ENCODE results near the gene ZSCAN30.
"Not testable (repeated sequence)": the region's sequence is repeated elsewhere in the genome, so short reads cannot be mapped to it uniquely, and the experiment has no call there.

Gene ZSCAN30

GRCh38 chr18:35220424-35220823, 69.6 kb downstream of the ZSCAN30 start:
- no peak overlapping the region for H4K12ac ChIP-seq (ENCODE audit: low read depth, low read length)
- no peak overlapping the region for H2BK120ac ChIP-seq (ENCODE audit: insufficient read depth, low read length, poor library complexity)
- no peak overlapping the region for H3K18ac ChIP-seq (ENCODE audit: low read length)
- no peaks in the 10 kb centered on the region for H3K9me3 ChIP-seq (ENCODE audit: insufficient read depth, low read depth, low read length)
- H3K27ac ChIP-seq (ENCODE audit: low read depth, low read length), result no peak overlapping the region
- H3K9ac ChIP-seq (ENCODE audit: low read length), result no peak overlapping the region
- no peak overlapping the region for H3K23ac ChIP-seq (ENCODE audit: low read length)
- no peak overlapping the region for H2BK12ac ChIP-seq (ENCODE audit: low read length)
- H3K4me3 ChIP-seq (ENCODE audit: low read depth, low read length), result no peak overlapping the region
- no peaks in the 10 kb centered on the region for H3K27me3 ChIP-seq (ENCODE audit: insufficient read depth, low read length)
- H3K36me3 ChIP-seq (ENCODE audit: control insufficient read depth in 1 of 2, insufficient read depth in 2 of 2, low read length in 2 of 2), result no peaks in the 10 kb centered on the region
- no peak overlapping the region for H4K8ac ChIP-seq (ENCODE audit: low read depth, low read length)
- no peak for DNase-seq
- H3K79me1 ChIP-seq (ENCODE audit: low read length), result no peaks in the 10 kb centered on the region
- no peak overlapping the region for H2BK5ac ChIP-seq (ENCODE audit: low read depth, low read length, poor library complexity)
- H3K79me2 ChIP-seq (ENCODE audit: control insufficient read depth, insufficient read depth, low read length, poor library complexity), result no peaks in the 10 kb centered on the region
- no peak overlapping the region for H4K91ac ChIP-seq (ENCODE audit: low read depth, low read length)
- H3K4me1 ChIP-seq (ENCODE audit: control insufficient read depth in 1 of 2, insufficient read depth in 2 of 2, low read length in 2 of 2), result no peaks in the 10 kb centered on the region
- no peak overlapping the region for H3K4me2 ChIP-seq (ENCODE audit: low read length)
- no peak overlapping the region for H2AFZ ChIP-seq (ENCODE audit: insufficient read depth, low read length, poor library complexity)
- no peak overlapping the region for H2AK5ac ChIP-seq (ENCODE audit: low read length)
- H3K4ac ChIP-seq (ENCODE audit: low read depth, low read length), result no peak overlapping the region
- no CpG with 5 or more reads among the region's 6 CpGs for WGBS (ENCODE audit: extremely low coverage, insufficient coverage, insufficient read length)
- H3K14ac ChIP-seq (ENCODE audit: low read length), result no peak overlapping the region

- not testable (repeated sequence) for H3K4me3 ChIP-seq (ENCODE audit: low read depth, low read length); H2AK5ac ChIP-seq (ENCODE audit: low read length); H3K9me3 ChIP-seq (ENCODE audit: insufficient read depth, low read depth, low read length); H3K27ac ChIP-seq (ENCODE audit: low read depth, low read length); H3K27me3 ChIP-seq (ENCODE audit: insufficient read depth, low read length); H3K4me2 ChIP-seq (ENCODE audit: low read length); H3K23ac ChIP-seq (ENCODE audit: low read length); H4K8ac ChIP-seq (ENCODE audit: low read depth, low read length); H3K9ac ChIP-seq (ENCODE audit: low read length); H2BK5ac ChIP-seq (ENCODE audit: low read depth, low read length, poor library complexity); H3K14ac ChIP-seq (ENCODE audit: low read length); H4K12ac ChIP-seq (ENCODE audit: low read depth, low read length); H3K36me3 ChIP-seq (ENCODE audit: control insufficient read depth in 1 of 2, insufficient read depth in 2 of 2, low read length in 2 of 2); H2AFZ ChIP-seq (ENCODE audit: insufficient read depth, low read length, poor library complexity); H3K79me1 ChIP-seq (ENCODE audit: low read length); H4K91ac ChIP-seq (ENCODE audit: low read depth, low read length); H2BK120ac ChIP-seq (ENCODE audit: insufficient read depth, low read length, poor library complexity); H3K4ac ChIP-seq (ENCODE audit: low read depth, low read length); H3K4me1 ChIP-seq (ENCODE audit: control insufficient read depth in 1 of 2, insufficient read depth in 2 of 2, low read length in 2 of 2); H3K18ac ChIP-seq (ENCODE audit: low read length); H2BK12ac ChIP-seq (ENCODE audit: low read length); H3K79me2 ChIP-seq (ENCODE audit: control insufficient read depth, insufficient read depth, low read length, poor library complexity)
- WGBS (ENCODE audit: extremely low coverage, insufficient coverage, insufficient read length), result no CpG with 5 or more reads among the region's 4 CpGs
- peak in 1 of 2 donors; percentile 10 for DNase-seq
These were observed 70.7 kb downstream of the ZSCAN30 start for GRCh38 chr18:35219331-35219730.

- not testable (repeated sequence) for H2BK5ac ChIP-seq (ENCODE audit: low read depth, low read length, poor library complexity); H2BK120ac ChIP-seq (ENCODE audit: insufficient read depth, low read length, poor library complexity); H2AK5ac ChIP-seq (ENCODE audit: low read length); H3K9me3 ChIP-seq (ENCODE audit: insufficient read depth, low read depth, low read length); H3K18ac ChIP-seq (ENCODE audit: low read length); H3K27ac ChIP-seq (ENCODE audit: low read depth, low read length); H3K4me2 ChIP-seq (ENCODE audit: low read length); H3K23ac ChIP-seq (ENCODE audit: low read length); H3K4me1 ChIP-seq (ENCODE audit: control insufficient read depth in 1 of 2, insufficient read depth in 2 of 2, low read length in 2 of 2); H3K36me3 ChIP-seq (ENCODE audit: control insufficient read depth in 1 of 2, insufficient read depth in 2 of 2, low read length in 2 of 2); H3K4me3 ChIP-seq (ENCODE audit: low read depth, low read length); H4K8ac ChIP-seq (ENCODE audit: low read depth, low read length); H4K12ac ChIP-seq (ENCODE audit: low read depth, low read length); DNase-seq; H3K79me1 ChIP-seq (ENCODE audit: low read length); H3K14ac ChIP-seq (ENCODE audit: low read length); H3K79me2 ChIP-seq (ENCODE audit: control insufficient read depth, insufficient read depth, low read length, poor library complexity); H3K9ac ChIP-seq (ENCODE audit: low read length); H3K4ac ChIP-seq (ENCODE audit: low read depth, low read length); H2BK12ac ChIP-seq (ENCODE audit: low read length); H4K91ac ChIP-seq (ENCODE audit: low read depth, low read length); H2AFZ ChIP-seq (ENCODE audit: insufficient read depth, low read length, poor library complexity); H3K27me3 ChIP-seq (ENCODE audit: insufficient read depth, low read length)
- WGBS (ENCODE audit: extremely low coverage, insufficient coverage, insufficient read length), result no CpG with 5 or more reads among the region's 10 CpGs
These were observed 73.4 kb downstream of the ZSCAN30 start for GRCh38 chr18:35216611-35217010.

GRCh38 chr18:35215026-35215425, 75.0 kb downstream of the ZSCAN30 start:
- H3K4me3 ChIP-seq (ENCODE audit: low read depth, low read length), result no peak overlapping the region
- no peak overlapping the region for H2AK5ac ChIP-seq (ENCODE audit: low read length)
- no peak overlapping the region for H3K18ac ChIP-seq (ENCODE audit: low read length)
- no peaks in the 10 kb centered on the region for H3K79me1 ChIP-seq (ENCODE audit: low read length)
- H2AFZ ChIP-seq (ENCODE audit: insufficient read depth, low read length, poor library complexity), result peak overlapping the region; percentile 45
- no peak overlapping the region for H2BK120ac ChIP-seq (ENCODE audit: insufficient read depth, low read length, poor library complexity)
- WGBS (ENCODE audit: extremely low coverage, insufficient coverage, insufficient read length), result no CpG with 5 or more reads among the region's 1 CpG
- H3K9ac ChIP-seq (ENCODE audit: low read length), result no peak overlapping the region
- no peaks in the 10 kb centered on the region for H3K27me3 ChIP-seq (ENCODE audit: insufficient read depth, low read length)
- no peaks in the 10 kb centered on the region for H3K9me3 ChIP-seq (ENCODE audit: insufficient read depth, low read depth, low read length)
- H4K91ac ChIP-seq (ENCODE audit: low read depth, low read length), result no peak overlapping the region
- H3K79me2 ChIP-seq (ENCODE audit: control insufficient read depth, insufficient read depth, low read length, poor library complexity), result no peaks in the 10 kb centered on the region
- no peak overlapping the region for H3K14ac ChIP-seq (ENCODE audit: low read length)
- no peak overlapping the region for H2BK12ac ChIP-seq (ENCODE audit: low read length)
- no peak overlapping the region for H2BK5ac ChIP-seq (ENCODE audit: low read depth, low read length, poor library complexity)
- no peak overlapping the region for H3K4ac ChIP-seq (ENCODE audit: low read depth, low read length)
- no peaks in the 10 kb centered on the region for H3K4me1 ChIP-seq (ENCODE audit: control insufficient read depth in 1 of 2, insufficient read depth in 2 of 2, low read length in 2 of 2)
- no peaks in the 10 kb centered on the region for H3K36me3 ChIP-seq (ENCODE audit: control insufficient read depth in 1 of 2, insufficient read depth in 2 of 2, low read length in 2 of 2)
- no peak for DNase-seq
- H3K4me2 ChIP-seq (ENCODE audit: low read length), result no peak overlapping the region
- no peak overlapping the region for H3K23ac ChIP-seq (ENCODE audit: low read length)
- H4K8ac ChIP-seq (ENCODE audit: low read depth, low read length), result no peak overlapping the region
- H3K27ac ChIP-seq (ENCODE audit: low read depth, low read length), result no peak overlapping the region
- no peak overlapping the region for H4K12ac ChIP-seq (ENCODE audit: low read depth, low read length)

All from trophoblast cell (in vitro differentiated cells and primary cell).